Fibroblast of villous mesenchyme (primary cell): ENCODE data around the gene MCC. TPM values are rescaled to one million over a fixed set of nuclear protein-coding genes. Genes with fewer than 3 reads are reported as not detected.
A peak's percentile ranks its signal among the peaks of the same experiment; 100 is the strongest.

Experiments used
- DNase-seq: peaks from one replicate; pipeline ENCODE4 v3.0.0-alpha.2; 2010; ENCODE audit warnings: low read depth
- H3K4me3 ChIP-seq: 2 replicates; pipeline ENCODE4 v1.5.1; 2011; ENCODE audit warnings: low read depth, mild to moderate bottlenecking, low read length
- total RNA-seq: library from RNA; depleted of rRNA; stranded (reverse); fragments of >200 nt; gene quantifications from 2 replicates; pipeline ENCODE4 v1.2.3, GENCODE V29; 2012
- TF ChIP-seq, protein P1 (sequence below): IDR thresholded peaks from 2 replicates; pipeline ENCODE4 v1.5.1; 2012; ENCODE audit warnings: low read depth, mild to moderate bottlenecking, low read length; ENCODE audit not compliant: insufficient read depth

MCC gene
- total RNA-seq, 1 donor = 37.6 TPM

DNA sequence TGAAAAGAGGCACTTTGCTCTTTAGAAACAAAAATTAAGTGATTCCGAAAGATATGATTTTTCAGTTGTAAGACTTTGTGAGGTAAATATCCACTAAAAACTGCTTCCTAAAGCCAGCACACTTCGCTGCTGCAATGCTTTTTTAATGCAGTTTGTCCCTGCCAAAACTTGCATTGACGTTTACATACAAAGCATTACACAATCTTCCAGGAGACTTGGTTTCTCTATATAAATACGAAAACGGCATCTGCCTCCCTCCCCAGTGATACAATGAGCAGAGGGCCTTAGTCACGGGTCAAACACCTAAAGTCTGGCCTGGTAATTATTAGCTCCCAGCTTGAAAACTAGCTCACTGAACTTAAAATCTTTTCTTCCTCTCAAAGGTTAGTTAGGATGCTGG, 224.2 kb downstream of the MCC start:
- DNase-seq = peak; percentile 95
- no peak overlapping the region for H3K4me3 ChIP-seq
- TF ChIP-seq, protein P1, sequence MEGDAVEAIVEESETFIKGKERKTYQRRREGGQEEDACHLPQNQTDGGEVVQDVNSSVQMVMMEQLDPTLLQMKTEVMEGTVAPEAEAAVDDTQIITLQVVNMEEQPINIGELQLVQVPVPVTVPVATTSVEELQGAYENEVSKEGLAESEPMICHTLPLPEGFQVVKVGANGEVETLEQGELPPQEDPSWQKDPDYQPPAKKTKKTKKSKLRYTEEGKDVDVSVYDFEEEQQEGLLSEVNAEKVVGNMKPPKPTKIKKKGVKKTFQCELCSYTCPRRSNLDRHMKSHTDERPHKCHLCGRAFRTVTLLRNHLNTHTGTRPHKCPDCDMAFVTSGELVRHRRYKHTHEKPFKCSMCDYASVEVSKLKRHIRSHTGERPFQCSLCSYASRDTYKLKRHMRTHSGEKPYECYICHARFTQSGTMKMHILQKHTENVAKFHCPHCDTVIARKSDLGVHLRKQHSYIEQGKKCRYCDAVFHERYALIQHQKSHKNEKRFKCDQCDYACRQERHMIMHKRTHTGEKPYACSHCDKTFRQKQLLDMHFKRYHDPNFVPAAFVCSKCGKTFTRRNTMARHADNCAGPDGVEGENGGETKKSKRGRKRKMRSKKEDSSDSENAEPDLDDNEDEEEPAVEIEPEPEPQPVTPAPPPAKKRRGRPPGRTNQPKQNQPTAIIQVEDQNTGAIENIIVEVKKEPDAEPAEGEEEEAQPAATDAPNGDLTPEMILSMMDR = no peak

DNA sequence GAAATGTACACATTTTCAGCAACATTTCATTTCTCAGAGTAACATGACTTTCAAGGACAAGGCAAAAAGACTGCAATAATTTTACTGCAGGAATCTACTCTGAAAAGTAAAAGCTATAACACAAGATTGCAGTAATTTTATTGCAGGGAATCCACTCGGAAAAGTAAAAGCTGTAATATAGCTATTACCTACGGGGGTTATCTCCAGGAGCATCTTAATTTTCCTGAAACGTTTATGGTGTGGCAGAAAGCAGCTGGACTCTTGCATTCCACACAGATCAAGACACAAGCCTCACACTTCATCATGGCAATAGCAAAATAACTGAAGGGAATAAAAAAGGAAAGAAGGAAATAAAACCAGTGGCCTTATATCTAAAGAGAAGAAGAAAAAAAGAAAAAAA, 224.7 kb downstream of the MCC start:
- DNase-seq = peak; percentile 62
- TF ChIP-seq, protein P1 = no peak
- no peak overlapping the region for H3K4me3 ChIP-seq

- H3K4me3 ChIP-seq = no peak overlapping the region
- TF ChIP-seq, protein P1 = no peak
- no peak for DNase-seq
Measured at GRCh38 chr5:113262674-113263073, 225.6 kb downstream of the MCC start.

DNA sequence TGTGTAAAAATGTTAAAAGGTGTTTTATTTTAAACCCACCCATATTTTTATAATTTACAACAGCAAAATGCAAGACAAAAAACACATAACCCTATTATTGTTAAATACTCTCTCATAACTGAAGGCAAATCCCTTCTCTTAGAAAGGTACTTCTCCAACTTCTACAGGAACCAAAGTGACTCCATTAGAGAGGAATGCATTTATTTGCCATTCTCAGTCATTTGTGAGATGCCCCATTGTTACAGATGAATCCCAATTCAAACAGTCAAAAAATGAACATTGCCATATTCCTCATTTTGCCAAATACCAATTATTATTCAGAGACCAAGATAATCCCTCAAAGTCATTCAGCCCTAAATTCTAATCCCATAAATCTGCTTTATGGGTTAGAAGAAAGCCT, 229.2 kb downstream of the MCC start:
- TF ChIP-seq, protein P1 = no peak
- no peak for DNase-seq
- no peak overlapping the region for H3K4me3 ChIP-seq

DNA sequence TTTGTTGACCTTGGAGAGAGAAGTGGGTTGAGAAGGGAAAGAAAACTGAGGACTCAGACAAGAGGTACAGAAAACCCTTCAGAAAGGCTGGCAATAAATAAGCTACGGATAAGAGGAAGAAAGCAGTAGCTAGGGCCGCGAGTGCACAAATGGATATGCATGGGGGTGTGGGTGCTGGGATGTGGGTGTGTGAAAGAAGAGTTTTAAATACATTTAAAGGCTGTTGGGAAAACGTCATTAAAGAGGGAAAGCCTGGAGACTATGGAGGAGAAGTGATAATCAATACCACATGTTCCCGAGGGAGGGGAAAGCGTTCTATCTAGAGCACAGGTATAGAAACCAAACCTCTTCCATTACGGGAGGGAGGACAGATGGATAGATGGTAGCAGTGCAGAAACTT, 230.7 kb downstream of the MCC start:
- TF ChIP-seq, protein P1 = no peak
- no peak overlapping the region for H3K4me3 ChIP-seq
- DNase-seq = no peak

DNA sequence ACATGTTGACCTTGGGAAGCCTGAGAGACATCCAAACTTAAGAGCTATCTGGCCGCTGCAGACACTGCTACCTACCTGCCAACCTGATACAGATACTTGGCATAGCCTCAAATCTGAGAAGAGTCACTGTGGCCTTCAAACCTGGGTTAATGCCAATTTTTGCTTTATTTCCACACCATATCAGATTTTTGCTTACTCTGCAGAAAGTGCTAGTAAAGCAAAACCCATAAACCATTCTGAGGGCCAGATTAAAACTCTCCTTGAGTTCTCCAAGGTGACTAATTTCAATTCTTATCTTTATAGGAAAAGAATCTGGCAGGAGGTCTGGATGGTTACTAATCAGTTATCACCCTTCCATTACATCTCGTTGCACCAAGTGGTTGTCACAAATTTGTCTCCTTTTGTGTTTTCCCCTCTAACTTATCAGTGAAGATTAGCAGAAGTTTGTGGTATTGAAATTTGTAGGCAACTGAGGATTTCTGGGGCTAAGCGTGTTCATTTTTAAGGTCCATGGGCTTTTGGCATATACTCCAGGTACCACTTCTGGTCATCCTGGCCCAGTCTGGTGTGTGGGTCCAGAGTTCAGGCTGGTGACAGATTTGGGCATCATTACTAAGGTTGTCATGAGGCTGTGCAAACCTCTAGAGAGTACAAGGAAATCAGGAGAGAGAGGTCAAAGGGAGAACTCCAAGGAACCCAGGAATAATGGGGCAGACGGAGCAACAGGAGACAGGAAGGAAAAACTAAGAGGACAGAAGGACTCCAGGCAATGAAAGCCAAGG, 231.4 kb downstream of the MCC start:
- H3K4me3 ChIP-seq = no peak overlapping the region
- TF ChIP-seq, protein P1 = no peak
- DNase-seq = peak; percentile 67
